ENCODE results near the gene CASTOR2.
"Not testable (repeated sequence)": the region's sequence is repeated elsewhere in the genome, so short reads cannot be mapped to it uniquely, and the experiment has no call there.

DNA sequence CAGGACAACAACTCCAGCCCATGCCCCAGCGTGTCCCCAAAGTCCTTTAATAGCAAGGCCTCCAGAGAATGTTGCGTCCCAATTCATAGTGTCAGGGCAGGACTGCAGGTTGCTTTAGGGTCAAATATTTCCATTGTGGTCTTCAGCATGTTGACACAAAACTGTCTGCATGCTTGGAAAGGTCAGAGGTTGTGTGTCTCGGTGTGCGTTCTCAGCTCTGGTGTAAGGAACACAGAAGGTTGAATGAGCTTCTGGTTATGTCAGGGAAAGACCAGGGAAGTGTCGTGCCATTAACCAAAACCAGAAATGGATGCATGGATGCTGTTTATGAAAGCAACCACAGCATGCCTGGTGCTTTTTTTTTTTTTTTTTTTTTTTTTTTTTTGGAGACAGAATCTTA is 31.9 kb downstream of the CASTOR2 start:
- TF ChIP-seq, protein P1, sequence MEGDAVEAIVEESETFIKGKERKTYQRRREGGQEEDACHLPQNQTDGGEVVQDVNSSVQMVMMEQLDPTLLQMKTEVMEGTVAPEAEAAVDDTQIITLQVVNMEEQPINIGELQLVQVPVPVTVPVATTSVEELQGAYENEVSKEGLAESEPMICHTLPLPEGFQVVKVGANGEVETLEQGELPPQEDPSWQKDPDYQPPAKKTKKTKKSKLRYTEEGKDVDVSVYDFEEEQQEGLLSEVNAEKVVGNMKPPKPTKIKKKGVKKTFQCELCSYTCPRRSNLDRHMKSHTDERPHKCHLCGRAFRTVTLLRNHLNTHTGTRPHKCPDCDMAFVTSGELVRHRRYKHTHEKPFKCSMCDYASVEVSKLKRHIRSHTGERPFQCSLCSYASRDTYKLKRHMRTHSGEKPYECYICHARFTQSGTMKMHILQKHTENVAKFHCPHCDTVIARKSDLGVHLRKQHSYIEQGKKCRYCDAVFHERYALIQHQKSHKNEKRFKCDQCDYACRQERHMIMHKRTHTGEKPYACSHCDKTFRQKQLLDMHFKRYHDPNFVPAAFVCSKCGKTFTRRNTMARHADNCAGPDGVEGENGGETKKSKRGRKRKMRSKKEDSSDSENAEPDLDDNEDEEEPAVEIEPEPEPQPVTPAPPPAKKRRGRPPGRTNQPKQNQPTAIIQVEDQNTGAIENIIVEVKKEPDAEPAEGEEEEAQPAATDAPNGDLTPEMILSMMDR (conservative IDR thresholded peaks at IDR 0.05; ENCODE audit: low read length): not testable (repeated sequence)
- not testable (repeated sequence) for TF ChIP-seq EZH2phosphoT487 (IDR thresholded peaks at IDR 0.05; ENCODE audit: borderline replicate concordance)

All from Loucy (cell line).